HCT116 (cell line): ENCODE data around the gene DUXB. TPM values are rescaled to one million over a fixed set of nuclear protein-coding genes. Genes with fewer than 3 reads are reported as not detected.

Experiments
- ATAC-seq: fragments of 200-7000 bp; cut with Tn5 transposase; 2 replicates; pipeline ENCODE4 v1.9.1; 2020; ENCODE audit warnings: mild to moderate bottlenecking, moderate library complexity
- BruUV-seq: library from RNA; stranded (reverse); fragments of 400-500 nt; replicated peaks from 2 replicates; lab custom pipeline; 2021; lab: Mats Ljungman, UMichigan
- CTCF ChIA-PET: fragments of 300-600 bp; sonication (Branson Sonifier 250); formaldehyde crosslinking; loops from one replicate; lab custom pipeline; 2021; ENCODE audit warnings: antibody characterized with exemption; lab: Charles Lee
- POLR2A ChIA-PET: fragments of 300-600, 350-600 bp; sonication (Branson Sonifier 250); formaldehyde crosslinking; loops from one replicate; lab custom pipeline; 2021; ENCODE audit warnings: antibody characterized with exemption; lab: Charles Lee
- RAD21 ChIA-PET, 2 experiments: fragments of 300-600 bp; sonication (Branson Sonifier 250); formaldehyde crosslinking; loops; one replicate each; lab custom pipeline; 2023; ENCODE audit warnings: low total read pairs in 2 of 2; ENCODE audit not compliant: uncharacterized antibody in 2 of 2, unreplicated experiment in 2 of 2, low non-redundant PET in 1 of 2; lab: Charles Lee
- DNase-seq: peaks from one replicate; pipeline ENCODE4 v3.0.0-alpha.2; 2010; ENCODE audit warnings: low read depth, low spot score
- H2AFZ ChIP-seq: fragments of 200-600 bp; shearing (Covaris generic), sonication (generic); 2 replicates; pipeline ENCODE4 v1.6.1; 2017; ENCODE audit warnings: low read depth, mixed run types, mixed read lengths, antibody characterized with exemption, low read length; ENCODE audit not compliant: poor library complexity, severe bottlenecking
- H3K27ac ChIP-seq: 2 replicates; pipeline ENCODE4 v1.5.1; 2012; ENCODE audit warnings: low read depth, low read length
- H3K27me3 ChIP-seq: fragments of 200-600 bp; sonication (generic); 2 replicates; pipeline ENCODE4 v1.6.1; 2016; ENCODE audit warnings: mixed run types, low read length, mixed read lengths; ENCODE audit not compliant: insufficient read depth
- H3K36me3 ChIP-seq, 2 experiments: fragments of 200-500 bp in 1 of 2; fragments of 200-600 bp in 1 of 2; sonication (Bioruptor generic) in 1 of 2; sonication (generic) in 1 of 2; 2 replicates each; pipeline versions ENCODE4 v1.5.1 to v1.6.1; 2014 to 2016; ENCODE audit warnings: low read length in 2 of 2, inconsistent platforms in 1 of 2, mixed read lengths in 1 of 2, mixed run types in 1 of 2; ENCODE audit not compliant: insufficient read depth in 2 of 2, control insufficient read depth in 1 of 2
- H3K4me1 ChIP-seq, 2 experiments: fragments of 200-600 bp in 1 of 2; sonication (generic) in 1 of 2; 2 replicates each; pipeline versions ENCODE4 v1.5.1 to v1.6.1; 2012 to 2017; ENCODE audit warnings: low read length in 2 of 2, inconsistent platforms in 1 of 2, mild to moderate bottlenecking in 1 of 2, mixed read lengths in 1 of 2, mixed run types in 1 of 2, moderate library complexity in 1 of 2; ENCODE audit not compliant: insufficient read depth in 2 of 2, control insufficient read depth in 1 of 2
- H3K4me2 ChIP-seq: fragments of 200-600 bp; sonication (generic); 2 replicates; pipeline ENCODE4 v1.6.1; 2017; ENCODE audit warnings: mixed run types, low read length, mixed read lengths
- H3K4me3 ChIP-seq, 2 experiments: fragments of 200-600 bp in 1 of 2; sonication (generic) in 1 of 2; replicated peaks in 1 of 2; 2 replicates each; pipeline ENCODE4 v1.5.1; 2011 to 2016; ENCODE audit warnings: low read length in 2 of 2, control low read depth in 1 of 2, low read depth in 1 of 2, mild to moderate bottlenecking in 1 of 2, mixed read lengths in 1 of 2, mixed run types in 1 of 2
- H3K79me2 ChIP-seq: fragments of 200-600 bp; sonication (generic); 2 replicates; pipeline ENCODE4 v1.6.1; 2017; ENCODE audit warnings: mild to moderate bottlenecking, mixed run types, low read length, moderate library complexity, mixed read lengths; ENCODE audit not compliant: insufficient read depth
- H3K9ac ChIP-seq: fragments of 200-600 bp; sonication (generic); 2 replicates; pipeline ENCODE4 v1.6.1; 2016; ENCODE audit warnings: low read length, mixed read lengths
- H3K9me2 ChIP-seq: fragments of 200-600 bp; sonication (generic), shearing (Covaris generic); 2 replicates; pipeline ENCODE4 v1.6.1; 2017; ENCODE audit warnings: mixed run types, mild to moderate bottlenecking, moderate library complexity; ENCODE audit not compliant: insufficient read depth
- H3K9me3 ChIP-seq, 2 experiments: fragments of 200-500 bp in 1 of 2; fragments of 200-600 bp in 1 of 2; sonication (Bioruptor generic) in 1 of 2; sonication (generic) in 1 of 2; 2 replicates each; pipeline ENCODE4 v1.6.1; 2014 to 2017; ENCODE audit warnings: low read length in 2 of 2, mixed read lengths in 2 of 2, inconsistent platforms in 1 of 2, low read depth in 1 of 2, mild to moderate bottlenecking in 1 of 2, mixed run types in 1 of 2, moderate library complexity in 1 of 2; ENCODE audit not compliant: control insufficient read depth in 1 of 2, insufficient read depth in 1 of 2
- H4K20me1 ChIP-seq: fragments of 200-600 bp; sonication (generic), shearing (Covaris generic); 2 replicates; pipeline ENCODE4 v1.6.1; 2017; ENCODE audit warnings: mixed run types, mild to moderate bottlenecking, moderate library complexity; ENCODE audit not compliant: insufficient read depth
- ATF3 ChIP-seq: IDR thresholded peaks from 2 replicates; pipeline ENCODE4 v1.6.1; 2012
- CBX3 ChIP-seq: IDR thresholded peaks from 2 replicates; pipeline ENCODE4 v1.6.1; 2012; ENCODE audit warnings: low read depth
- CTCF ChIP-seq, 3 experiments: fragments of 200-600 bp in 1 of 3; sonication (generic) in 1 of 3; IDR thresholded peaks in 2 of 3; conservative IDR thresholded peaks in 1 of 3; 2 replicates each; pipeline ENCODE4 v1.5.1; 2012 to 2017; ENCODE audit warnings: low read depth in 2 of 3, low read length in 2 of 3, antibody characterized with exemption in 1 of 3, borderline replicate concordance in 1 of 3, control low read depth in 1 of 3, mild to moderate bottlenecking in 1 of 3, mixed read lengths in 1 of 3, mixed run types in 1 of 3, moderate library complexity in 1 of 3; ENCODE audit not compliant: insufficient read depth in 1 of 3
- EZH2phosphoT487 ChIP-seq: fragments of 200-600 bp; IDR thresholded peaks from 2 replicates; pipeline ENCODE4 v1.6.1; 2018; ENCODE audit warnings: antibody characterized with exemption, borderline replicate concordance
- FOSL1 ChIP-seq: IDR thresholded peaks from 2 replicates; pipeline ENCODE4 v1.6.1; 2012; ENCODE audit warnings: low read depth
- JUND ChIP-seq: IDR thresholded peaks from 2 replicates; pipeline ENCODE4 v1.6.1; 2012
- REST ChIP-seq: IDR thresholded peaks from 2 replicates; pipeline ENCODE4 v1.6.1; 2012; ENCODE audit warnings: low read depth
- TCF7L2 ChIP-seq: IDR thresholded peaks from 2 replicates; pipeline ENCODE4 v1.7.0; 2011; ENCODE audit warnings: borderline replicate concordance, inconsistent platforms; ENCODE audit not compliant: insufficient read depth, insufficient read length; ENCODE audit errors: extremely low read depth
- YY1 ChIP-seq: IDR thresholded peaks from 2 replicates; pipeline ENCODE4 v1.6.1; 2011; ENCODE audit warnings: low read length, low read depth, moderate library complexity, mild to moderate bottlenecking; ENCODE audit not compliant: insufficient replicate concordance; ENCODE audit errors: extremely low read depth
- ZFX ChIP-seq: fragments of 450-650 bp; IDR thresholded peaks from 2 replicates; pipeline ENCODE4 v1.6.1; 2017
- ZNF274 ChIP-seq: fragments of 200-500 bp; sonication (Bioruptor generic); IDR thresholded peaks from 2 replicates; pipeline ENCODE4 v1.6.1; 2014; ENCODE audit warnings: mild to moderate bottlenecking, low read depth, low read length, inconsistent platforms
- intact Hi-C: fragments of 100-400 bp; cut with micrococcal nuclease; formaldehyde crosslinking; loops from 2 replicates; pipeline ENCODE4 v1.10.0; 2022
- total RNA-seq: library from RNA; stranded (reverse); gene quantifications from one replicate; pipeline ENCODE4 v1.2.1, GENCODE V29; 2021; ENCODE audit not compliant: unreplicated experiment

DUXB gene
- total RNA-seq, 1 experiment from 2014 or later = not detected

DNA sequence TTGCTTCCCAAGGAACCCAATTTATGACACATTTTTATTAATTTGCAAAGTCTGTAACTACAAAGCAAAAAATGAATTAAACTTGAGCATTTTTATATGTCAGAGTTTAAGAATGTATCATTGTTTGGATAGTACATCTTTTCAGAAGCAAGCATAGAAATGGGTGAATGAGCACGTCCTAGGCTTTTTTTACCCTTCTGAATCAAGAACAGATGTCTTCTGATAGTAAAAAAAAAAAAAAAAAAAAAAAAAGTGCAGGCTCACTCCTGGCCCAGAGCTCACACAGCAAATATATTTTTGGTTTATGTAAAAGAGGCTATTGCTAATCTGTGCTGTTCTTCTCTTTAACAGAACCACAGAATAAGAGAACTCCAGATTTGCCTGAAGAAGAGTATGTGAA is 47.3 kb downstream of the DUXB start:
- CTCF ChIA-PET = interaction anchor here (0.9 kb wide), 1 partner anchor 182 kb away, joined by 3 read pairs; no protein-coding TSS in a partner anchor
- Histone ChIP-seq H3K36me3 (peaks cover 13 to 31% of the 10 kb centered on the region in 2 experiments; a peak in 2 of 4 replicates), H3K4me2 (no peak overlapping the region)

More for the DNA sequence above, 47.3 kb downstream of the DUXB start:
- no peak for ATAC-seq
- Histone ChIP-seq H3K4me3 (no peak overlapping the region), H3K79me2 (peaks cover 55% of the 10 kb centered on the region), H3K9me3 (no peaks in the 10 kb centered on the region), H3K27me3 (no peaks in the 10 kb centered on the region), H4K20me1 (no peaks in the 10 kb centered on the region)
- TF ChIP-seq REST (no peak), ZNF274 (no peak), EZH2phosphoT487 (no peak), TCF7L2 (no peak), FOSL1 (no peak), CBX3 (no peak), CTCF (IDR thresholded peaks at IDR 0.05 in 2 of 3, conservative IDR thresholded peaks at IDR 0.05 in 1 of 3; ENCODE audit: borderline replicate concordance in 1 of 3, insufficient read depth in 1 of 3, low read depth in 2 of 3, low read length in 2 of 3) (no peak), ATF3 (no peak), ZFX (no peak), JUND (no peak), YY1 (no peak)
- TF ChIP-seq, all 23 proteins: peak for 0
- DNase-seq = no peak
- Histone ChIP-seq H3K9ac (no peak overlapping the region), H3K27ac (no peak overlapping the region), H2AFZ (no peak overlapping the region), H3K4me1 (peaks cover 5 to 10% of the 10 kb centered on the region in 2 experiments), H3K9me2 (no peaks in the 10 kb centered on the region)
- ChIA-PET POLR2A (no interaction called here), RAD21 (no interaction called here)
- intact Hi-C loops = no loop called here
- BruUV-seq = no TSS peak
